Erythroblast (primary cell): ENCODE measurements around the gene TUNAR.

Source experiments
- GATA1 ChIP-seq: IDR thresholded peaks from 2 replicates; pipeline ENCODE4 v1.6.1; 2011; ENCODE audit warnings: low read depth, mild to moderate bottlenecking, control low read depth, low read length, moderate library complexity
- POLR2A ChIP-seq: IDR thresholded peaks from 2 replicates; pipeline ENCODE4 v1.6.1; 2011; ENCODE audit warnings: mild to moderate bottlenecking, low read length

- no peak for TF ChIP-seq POLR2A
- TF ChIP-seq GATA1, result no peak
These were observed 5.1 kb upstream of the TUNAR start for GRCh38 chr14:95871531-95871930.
